ENCODE results near the gene ABCB8. TPM values are rescaled to one million over a fixed set of nuclear protein-coding genes. Genes with fewer than 3 reads are reported as not detected.

The ABCB8 gene
- total and polyA plus RNA-seq, 9 of the 15 experiments (the other 6 are each of a cell fraction or from before 2014, with no cell fraction given) = 7.6 to 106 (median 36.3) TPM

- TF ChIP-seq ARID3A (IDR thresholded peaks at IDR 0.05; ENCODE audit: borderline replicate concordance, low read depth, low read length) (0 out of 2 replicates have a peak, but pooled peaks have one; percentile 19), U2AF1 (optimal IDR thresholded peaks at IDR 0.05; ENCODE audit: low read depth, low read length) (no peak), PREB (CRISPR knock-in tag; IDR thresholded peaks at IDR 0.05) (peak; percentile 28; the same call in 1 of the 2 replicates), MYC (IDR thresholded peaks at IDR 0.05; ENCODE audit: low read depth, low read length) (0 out of 2 replicates have a peak, but pooled peaks have one; percentile 20), MYC (CRISPR knock-in tag; IDR thresholded peaks at IDR 0.05; ENCODE audit: borderline replicate concordance, low read depth) (no peak), GTF2F1 (IDR thresholded peaks at IDR 0.05; ENCODE audit: low read depth, low read length) (0 out of 2 replicates have a peak, but pooled peaks have one; percentile 37), ZBTB11 (CRISPR knock-in tag; IDR thresholded peaks at IDR 0.05) (no peak), BHLHE40 (IDR thresholded peaks at IDR 0.05; ENCODE audit: low read length) (0 out of 2 replicates have a peak, but pooled peaks have one; percentile 39), RCOR1 (IDR thresholded peaks at IDR 0.05; ENCODE audit: borderline replicate concordance in 1 of 2, low read depth in 2 of 2, low read length in 2 of 2) (peak in 1 of 2 experiments; percentile 51; a peak in 1 of 4 replicates), KLF16 (IDR thresholded peaks at IDR 0.05) (peak; percentile 9; the same call in 1 of the 2 replicates), MNT (conservative IDR thresholded peaks at IDR 0.05) (no peak), SPI1 (IDR thresholded peaks at IDR 0.05; ENCODE audit: borderline replicate concordance, low read depth, low read length) (peak; percentile 6; the same call in 1 of the 2 replicates), TBP (optimal IDR thresholded peaks at IDR 0.05; ENCODE audit: low read depth, low read length) (peak; percentile 31), NR4A1 (CRISPR knock-in tag; IDR thresholded peaks at IDR 0.05) (no peak), NR4A1 (tag; IDR thresholded peaks at IDR 0.05) (no peak), CBX3 (IDR thresholded peaks at IDR 0.05; ENCODE audit: borderline replicate concordance in 1 of 2, low read length in 2 of 2) (no peak), GABPB1 (CRISPR knock-in tag; IDR thresholded peaks at IDR 0.05) (0 out of 2 replicates have a peak, but pooled peaks have one; percentile 56), E2F6 (IDR thresholded peaks at IDR 0.05; ENCODE audit: borderline replicate concordance in 1 of 2, extremely low read depth in 1 of 2, insufficient read depth in 1 of 2, insufficient read length in 1 of 2, low read depth in 1 of 2, low read length in 1 of 2, poor library complexity in 1 of 2, severe bottlenecking in 1 of 2) (peak in 1 of 2 experiments; percentile 8)
These were observed 42.1 kb upstream of the ABCB8 start (continued) for GRCh38 chr7:150986099-150986512.

Data from K562 (cell line).